GM12878 (cell line): ENCODE measurements around the gene AMN1. TPM values are rescaled to one million over a fixed set of nuclear protein-coding genes. Genes with fewer than 3 reads are reported as not detected.

ENCODE experiments used
- ASH2L ChIP-seq: fragments of 300-600, 200-600 bp; sonication (generic); IDR thresholded peaks from 2 replicates; pipeline ENCODE4 v1.6.1; 2017; ENCODE audit warnings: low read depth, mild to moderate bottlenecking, borderline replicate concordance
- CBX3 ChIP-seq: fragments of 200-600 bp; sonication (generic); IDR thresholded peaks from 2 replicates; pipeline ENCODE4 v1.6.1; 2016; ENCODE audit warnings: low read depth, borderline replicate concordance
- EED ChIP-seq: sonication (generic); IDR thresholded peaks from 2 replicates; pipeline ENCODE4 v1.6.1; 2016; ENCODE audit warnings: antibody characterized with exemption, low read depth
- NR2F1 ChIP-seq: fragments of 450-650 bp; conservative IDR thresholded peaks from 2 replicates; pipeline ENCODE4 v1.6.1; 2017; ENCODE audit warnings: mild to moderate bottlenecking
- POLR2AphosphoS2 ChIP-seq: IDR thresholded peaks from 2 replicates; pipeline ENCODE4 v1.6.1; 2011; ENCODE audit warnings: low read depth, mild to moderate bottlenecking, low read length, improper control_type of control experiment, moderate library complexity
- PRDM15 ChIP-seq: fragments of 450-650 bp; formaldehyde crosslinking; IDR thresholded peaks from 2 replicates; pipeline ENCODE4 v1.4.0; 2020; ENCODE audit warnings: mild to moderate bottlenecking, moderate library complexity
- SMAD5 ChIP-seq: IDR thresholded peaks from 2 replicates; pipeline ENCODE4 v1.6.1; 2016; ENCODE audit warnings: antibody characterized with exemption, low read depth
- SMARCA5 ChIP-seq: fragments of 450-650 bp; IDR thresholded peaks from 2 replicates; pipeline ENCODE4 v1.6.1; 2017; ENCODE audit warnings: mild to moderate bottlenecking
- STAT3 ChIP-seq: IDR thresholded peaks from 2 replicates; pipeline ENCODE4 v1.6.1; 2011; ENCODE audit warnings: low read depth, low read length, improper control_type of control experiment
- TARDBP ChIP-seq: IDR thresholded peaks from 2 replicates; pipeline ENCODE4 v1.6.1; 2016; ENCODE audit warnings: borderline replicate concordance
- ZNF217 ChIP-seq: fragments of 450-650 bp; IDR thresholded peaks from 2 replicates; pipeline ENCODE4 v1.6.1; 2017; ENCODE audit warnings: antibody characterized with exemption, mild to moderate bottlenecking
- polyA plus RNA-seq, 11 experiments: library from polyadenylated mRNA; depleted of rRNA in 4 of 11; unstranded in 6 of 11; stranded (reverse) in 5 of 11; fragments of >200 nt; fragmentation: Nextera tagmentation in 4 of 11; fragmentation: Illumina TruSeq in 1 of 11; extraction: Ambion mirVana in 4 of 11; extraction: Trizol in 1 of 11; gene quantifications; 1 replicate in 1 of 11; 2 replicates in 10 of 11; pipeline versions ENCODE4 v1.2.1 to v1.2.3, GENCODE V29; 2011 to 2016; ENCODE audit warnings: inconsistent platforms in 2 of 11, missing spikeins in 2 of 11, low read depth in 1 of 11
- total RNA-seq, 4 experiments: library from RNA; depleted of rRNA in 3 of 4; stranded (reverse); fragments of >200 nt in 3 of 4; fragmentation: Illumina TruSeq in 1 of 4; extraction: Trizol in 1 of 4; gene quantifications; 2 replicates each; pipeline versions ENCODE4 v1.2.1 to v1.2.3, GENCODE V29; 2013 to 2021
- TF ChIP-seq, protein P1 (sequence below): fragments of 450-650 bp; formaldehyde crosslinking; IDR thresholded peaks from 2 replicates; pipeline ENCODE4 v1.4.0; 2022; ENCODE audit warnings: mild to moderate bottlenecking, moderate library complexity
- TF ChIP-seq, protein P2 (sequence below): fragments of 450-650 bp; formaldehyde crosslinking; IDR thresholded peaks from 2 replicates; pipeline ENCODE4 v1.5.0; 2022; ENCODE audit warnings: mild to moderate bottlenecking, missing genetic modification characterization
- TF ChIP-seq, protein P3 (sequence below): IDR thresholded peaks from 2 replicates; pipeline ENCODE4 v1.6.1; 2012; ENCODE audit warnings: mild to moderate bottlenecking, low read depth, low read length

Gene AMN1
- total and polyA plus RNA-seq, 10 of the 15 experiments (the other 5 are each of a cell fraction or from before 2014, with no cell fraction given) = 5.4 to 19.3 (median 9.3) TPM

- TF ChIP-seq, protein P1, sequence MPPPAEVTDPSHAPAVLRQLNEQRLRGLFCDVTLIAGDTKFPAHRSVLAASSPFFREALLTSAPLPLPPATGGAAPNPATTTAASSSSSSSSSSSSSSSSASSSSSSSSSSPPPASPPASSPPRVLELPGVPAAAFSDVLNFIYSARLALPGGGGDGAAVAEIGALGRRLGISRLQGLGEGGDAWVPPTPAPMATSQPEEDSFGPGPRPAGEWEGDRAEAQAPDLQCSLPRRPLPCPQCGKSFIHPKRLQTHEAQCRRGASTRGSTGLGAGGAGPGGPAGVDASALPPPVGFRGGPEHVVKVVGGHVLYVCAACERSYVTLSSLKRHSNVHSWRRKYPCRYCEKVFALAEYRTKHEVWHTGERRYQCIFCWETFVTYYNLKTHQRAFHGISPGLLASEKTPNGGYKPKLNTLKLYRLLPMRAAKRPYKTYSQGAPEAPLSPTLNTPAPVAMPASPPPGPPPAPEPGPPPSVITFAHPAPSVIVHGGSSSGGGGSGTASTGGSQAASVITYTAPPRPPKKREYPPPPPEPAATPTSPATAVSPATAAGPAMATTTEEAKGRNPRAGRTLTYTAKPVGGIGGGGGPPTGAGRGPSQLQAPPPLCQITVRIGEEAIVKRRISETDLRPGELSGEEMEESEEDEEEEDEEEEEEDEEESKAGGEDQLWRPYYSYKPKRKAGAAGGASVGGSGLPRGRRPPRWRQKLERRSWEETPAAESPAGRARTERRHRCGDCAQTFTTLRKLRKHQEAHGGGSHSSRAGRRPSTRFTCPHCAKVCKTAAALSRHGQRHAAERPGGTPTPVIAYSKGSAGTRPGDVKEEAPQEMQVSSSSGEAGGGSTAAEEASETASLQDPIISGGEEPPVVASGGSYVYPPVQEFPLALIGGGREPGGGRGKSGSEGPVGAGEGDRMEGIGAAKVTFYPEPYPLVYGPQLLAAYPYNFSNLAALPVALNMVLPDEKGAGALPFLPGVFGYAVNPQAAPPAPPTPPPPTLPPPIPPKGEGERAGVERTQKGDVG (CRISPR knock-in tag) = no peak
- 0 out of 2 replicates have a peak, but pooled peaks have one; percentile 28 for TF ChIP-seq STAT3
- TF ChIP-seq CBX3 = no peak
- TF ChIP-seq EED = peak; percentile 97
- peak; percentile 41; the same call in 1 of the 2 replicates for TF ChIP-seq NR2F1
- TF ChIP-seq ASH2L = no peak; the same call in 1 of the 2 replicates
- peak; percentile 94 for TF ChIP-seq ZNF217
- no peak for TF ChIP-seq PRDM15
- peak; percentile 75 for TF ChIP-seq TARDBP
- TF ChIP-seq, protein P2, sequence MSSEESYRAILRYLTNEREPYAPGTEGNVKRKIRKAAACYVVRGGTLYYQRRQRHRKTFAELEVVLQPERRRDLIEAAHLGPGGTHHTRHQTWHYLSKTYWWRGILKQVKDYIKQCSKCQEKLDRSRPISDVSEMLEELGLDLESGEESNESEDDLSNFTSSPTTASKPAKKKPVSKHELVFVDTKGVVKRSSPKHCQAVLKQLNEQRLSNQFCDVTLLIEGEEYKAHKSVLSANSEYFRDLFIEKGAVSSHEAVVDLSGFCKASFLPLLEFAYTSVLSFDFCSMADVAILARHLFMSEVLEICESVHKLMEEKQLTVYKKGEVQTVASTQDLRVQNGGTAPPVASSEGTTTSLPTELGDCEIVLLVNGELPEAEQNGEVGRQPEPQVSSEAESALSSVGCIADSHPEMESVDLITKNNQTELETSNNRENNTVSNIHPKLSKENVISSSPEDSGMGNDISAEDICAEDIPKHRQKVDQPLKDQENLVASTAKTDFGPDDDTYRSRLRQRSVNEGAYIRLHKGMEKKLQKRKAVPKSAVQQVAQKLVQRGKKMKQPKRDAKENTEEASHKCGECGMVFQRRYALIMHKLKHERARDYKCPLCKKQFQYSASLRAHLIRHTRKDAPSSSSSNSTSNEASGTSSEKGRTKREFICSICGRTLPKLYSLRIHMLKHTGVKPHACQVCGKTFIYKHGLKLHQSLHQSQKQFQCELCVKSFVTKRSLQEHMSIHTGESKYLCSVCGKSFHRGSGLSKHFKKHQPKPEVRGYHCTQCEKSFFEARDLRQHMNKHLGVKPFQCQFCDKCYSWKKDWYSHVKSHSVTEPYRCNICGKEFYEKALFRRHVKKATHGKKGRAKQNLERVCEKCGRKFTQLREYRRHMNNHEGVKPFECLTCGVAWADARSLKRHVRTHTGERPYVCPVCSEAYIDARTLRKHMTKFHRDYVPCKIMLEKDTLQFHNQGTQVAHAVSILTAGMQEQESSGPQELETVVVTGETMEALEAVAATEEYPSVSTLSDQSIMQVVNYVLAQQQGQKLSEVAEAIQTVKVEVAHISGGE (CRISPR knock-in tag) = no peak
- TF ChIP-seq POLR2AphosphoS2 = peak; percentile 82
- TF ChIP-seq SMAD5 = peak; percentile 89; the same call in 1 of the 2 replicates
- TF ChIP-seq SMARCA5 = no peak
- TF ChIP-seq, protein P3, sequence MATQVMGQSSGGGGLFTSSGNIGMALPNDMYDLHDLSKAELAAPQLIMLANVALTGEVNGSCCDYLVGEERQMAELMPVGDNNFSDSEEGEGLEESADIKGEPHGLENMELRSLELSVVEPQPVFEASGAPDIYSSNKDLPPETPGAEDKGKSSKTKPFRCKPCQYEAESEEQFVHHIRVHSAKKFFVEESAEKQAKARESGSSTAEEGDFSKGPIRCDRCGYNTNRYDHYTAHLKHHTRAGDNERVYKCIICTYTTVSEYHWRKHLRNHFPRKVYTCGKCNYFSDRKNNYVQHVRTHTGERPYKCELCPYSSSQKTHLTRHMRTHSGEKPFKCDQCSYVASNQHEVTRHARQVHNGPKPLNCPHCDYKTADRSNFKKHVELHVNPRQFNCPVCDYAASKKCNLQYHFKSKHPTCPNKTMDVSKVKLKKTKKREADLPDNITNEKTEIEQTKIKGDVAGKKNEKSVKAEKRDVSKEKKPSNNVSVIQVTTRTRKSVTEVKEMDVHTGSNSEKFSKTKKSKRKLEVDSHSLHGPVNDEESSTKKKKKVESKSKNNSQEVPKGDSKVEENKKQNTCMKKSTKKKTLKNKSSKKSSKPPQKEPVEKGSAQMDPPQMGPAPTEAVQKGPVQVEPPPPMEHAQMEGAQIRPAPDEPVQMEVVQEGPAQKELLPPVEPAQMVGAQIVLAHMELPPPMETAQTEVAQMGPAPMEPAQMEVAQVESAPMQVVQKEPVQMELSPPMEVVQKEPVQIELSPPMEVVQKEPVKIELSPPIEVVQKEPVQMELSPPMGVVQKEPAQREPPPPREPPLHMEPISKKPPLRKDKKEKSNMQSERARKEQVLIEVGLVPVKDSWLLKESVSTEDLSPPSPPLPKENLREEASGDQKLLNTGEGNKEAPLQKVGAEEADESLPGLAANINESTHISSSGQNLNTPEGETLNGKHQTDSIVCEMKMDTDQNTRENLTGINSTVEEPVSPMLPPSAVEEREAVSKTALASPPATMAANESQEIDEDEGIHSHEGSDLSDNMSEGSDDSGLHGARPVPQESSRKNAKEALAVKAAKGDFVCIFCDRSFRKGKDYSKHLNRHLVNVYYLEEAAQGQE = peak; percentile 49; the same call in 1 of the 2 replicates
Measured at GRCh38 chr12:31749024-31749704, 20.3 kb upstream of the AMN1 start (continued).
